OCI-LY7 (cell line): ENCODE results near the gene EXOC4. TPM values are rescaled to one million over a fixed set of nuclear protein-coding genes. Genes with fewer than 3 reads are reported as not detected.

ENCODE experiments used
- BruUV-seq: library from RNA; stranded (reverse); fragments of 400-500 nt; replicated peaks from 2 replicates; lab custom pipeline; 2021; lab: Mats Ljungman, UMichigan
- CTCF ChIA-PET: fragments of 300-600 bp; sonication (Branson Sonifier 250); formaldehyde crosslinking; loops from one replicate; lab custom pipeline; 2022; ENCODE audit warnings: antibody characterized with exemption; ENCODE audit not compliant: unreplicated experiment; lab: Charles Lee
- POLR2A ChIA-PET: fragments of 300-600 bp; sonication (Branson Sonifier 250); formaldehyde crosslinking; loops from one replicate; lab custom pipeline; 2022; ENCODE audit warnings: antibody characterized with exemption; lab: Charles Lee
- DNase-seq: peaks from one replicate; pipeline ENCODE4 v3.0.0-alpha.2; 2015; ENCODE audit warnings: low spot score
- H2AFZ ChIP-seq: fragments of 200-600 bp; sonication (generic), shearing (Covaris generic); 2 replicates; pipeline ENCODE4 v1.6.1; 2014; ENCODE audit warnings: mild to moderate bottlenecking, antibody characterized with exemption, low read length, moderate library complexity
- H3K27ac ChIP-seq: fragments of 200-600 bp; sonication (generic); 2 replicates; pipeline ENCODE4 v1.5.1; 2014; ENCODE audit warnings: mixed run types, low read depth, mild to moderate bottlenecking, moderate library complexity, low read length, inconsistent platforms; ENCODE audit not compliant: poor library complexity, severe bottlenecking
- H3K36me3 ChIP-seq: fragments of 200-600 bp; sonication (generic); 2 replicates; pipeline ENCODE4 v1.6.1; 2014; ENCODE audit warnings: mild to moderate bottlenecking, antibody characterized with exemption, low read length, moderate library complexity, mixed read lengths; ENCODE audit not compliant: insufficient read depth
- H3K4me1 ChIP-seq: fragments of 200-600 bp; sonication (generic); 2 replicates; pipeline ENCODE4 v1.5.1; 2014; ENCODE audit warnings: mild to moderate bottlenecking, low read length; ENCODE audit not compliant: insufficient read depth, poor library complexity, severe bottlenecking
- H3K4me2 ChIP-seq: fragments of 200-600 bp; sonication (generic); 2 replicates; pipeline ENCODE4 v1.6.1; 2014; ENCODE audit warnings: mild to moderate bottlenecking, low read length
- H3K4me3 ChIP-seq: fragments of 200-600 bp; sonication (generic); 2 replicates; pipeline ENCODE4 v1.5.1; 2014; ENCODE audit warnings: mild to moderate bottlenecking, low read depth, low read length; ENCODE audit not compliant: poor library complexity, severe bottlenecking
- H3K79me2 ChIP-seq: fragments of 200-600 bp; sonication (generic); 2 replicates; pipeline ENCODE4 v1.6.1; 2016; ENCODE audit warnings: low read depth, mild to moderate bottlenecking, low read length, moderate library complexity, mixed read lengths; ENCODE audit not compliant: insufficient read depth
- H3K9me2 ChIP-seq: fragments of 200-600 bp; sonication (generic); 2 replicates; pipeline ENCODE4 v1.6.1; 2016; ENCODE audit warnings: mild to moderate bottlenecking, low read length, mixed read lengths; ENCODE audit not compliant: insufficient read depth
- H3K9me3 ChIP-seq: fragments of 200-600 bp; sonication (generic); 2 replicates; pipeline ENCODE4 v1.6.1; 2014; ENCODE audit warnings: mild to moderate bottlenecking, mixed run types, low read length, mixed read lengths
- H4K20me1 ChIP-seq: fragments of 200-600 bp; sonication (generic); 2 replicates; pipeline ENCODE4 v1.6.1; 2014; ENCODE audit warnings: mild to moderate bottlenecking, antibody characterized with exemption, low read length, moderate library complexity, mixed read lengths; ENCODE audit not compliant: insufficient read depth
- EZH2phosphoT487 ChIP-seq: fragments of 200-600 bp; sonication (generic); IDR thresholded peaks from 2 replicates; pipeline ENCODE4 v1.6.1; 2018; ENCODE audit warnings: low read depth, borderline replicate concordance, mild to moderate bottlenecking, mixed run types, antibody characterized with exemption, low read length, moderate library complexity, mixed read lengths
- intact Hi-C: fragments of 100-400 bp; cut with micrococcal nuclease; formaldehyde crosslinking; loops from one replicate; pipeline ENCODE4 v1.10.0; 2022; ENCODE audit not compliant: unreplicated experiment
- total RNA-seq, 2 experiments: library from RNA; depleted of rRNA in 1 of 2; stranded (reverse); fragments of >200 nt in 1 of 2; shearing (Covaris generic) in 1 of 2; gene quantifications; 2 replicates each; pipeline ENCODE4 v1.2.3, GENCODE V29; 2014 to 2022
- TF ChIP-seq, protein P1 (sequence below): fragments of 200-600 bp; sonication (generic); conservative IDR thresholded peaks from 2 replicates; pipeline ENCODE4 v1.5.1; 2014; ENCODE audit warnings: mild to moderate bottlenecking, antibody characterized with exemption, low read length, moderate library complexity, mixed read lengths

EXOC4 gene
- total RNA-seq, 2 experiments from 2014 or later: 75.1 to 93.2 TPM

GRCh38 chr7:133812877-133813276 is 560.0 kb downstream of the EXOC4 start:
- H4K20me1 ChIP-seq: no peaks in the 10 kb centered on the region
- H3K9me2 ChIP-seq: no peaks in the 10 kb centered on the region
- no peaks in the 10 kb centered on the region for H3K36me3 ChIP-seq
- no peak overlapping the region for H3K27ac ChIP-seq
- H3K4me1 ChIP-seq: no peaks in the 10 kb centered on the region
- no peak overlapping the region for H3K4me2 ChIP-seq
- intact Hi-C loops: no loop called here
- no peaks in the 10 kb centered on the region for H3K9me3 ChIP-seq
- no peaks in the 10 kb centered on the region for H3K79me2 ChIP-seq
- TF ChIP-seq EZH2phosphoT487: no peak
- no peak for DNase-seq
- no peak overlapping the region for H2AFZ ChIP-seq
- POLR2A ChIA-PET: no interaction called here
- no TSS peak for BruUV-seq
- CTCF ChIA-PET: no interaction called here
- no peak overlapping the region for H3K4me3 ChIP-seq

DNA sequence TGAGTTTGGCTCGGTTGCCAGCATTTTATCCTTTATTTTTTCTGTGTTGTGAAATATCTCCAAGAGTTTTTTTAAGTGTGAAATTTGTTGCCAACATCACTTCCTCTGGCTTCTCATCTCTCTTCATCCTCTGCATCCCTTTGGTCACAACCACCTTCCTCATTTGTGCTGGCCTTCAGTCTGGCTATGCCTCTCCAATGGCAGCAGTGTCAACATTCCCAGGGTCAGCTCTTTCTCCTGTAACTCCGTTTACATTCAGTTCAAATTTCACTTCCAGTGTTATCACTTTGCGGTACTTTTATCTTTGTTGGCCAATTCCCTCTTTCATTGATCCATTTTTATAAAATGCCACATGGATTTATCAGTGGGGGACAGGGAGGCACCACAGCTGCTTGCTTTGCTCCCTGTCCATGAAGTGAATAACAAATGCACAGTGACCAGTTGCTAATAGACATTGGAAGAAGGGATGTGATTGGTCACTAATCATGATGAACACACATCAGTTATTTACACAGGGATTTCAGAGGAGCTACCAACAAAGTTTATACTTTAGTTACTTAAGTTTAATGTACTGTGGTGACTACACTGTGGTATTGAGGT is 562.8 kb downstream of the EXOC4 start:
- BruUV-seq: no TSS peak
- H4K20me1 ChIP-seq: no peaks in the 10 kb centered on the region
- intact Hi-C loops: no loop called here
- no peak overlapping the region for H3K4me3 ChIP-seq
- no peak for DNase-seq
- no peaks in the 10 kb centered on the region for H3K36me3 ChIP-seq
- H3K4me2 ChIP-seq: no peak overlapping the region
- POLR2A ChIA-PET: no interaction called here
- CTCF ChIA-PET: no interaction called here
- TF ChIP-seq, protein P1, sequence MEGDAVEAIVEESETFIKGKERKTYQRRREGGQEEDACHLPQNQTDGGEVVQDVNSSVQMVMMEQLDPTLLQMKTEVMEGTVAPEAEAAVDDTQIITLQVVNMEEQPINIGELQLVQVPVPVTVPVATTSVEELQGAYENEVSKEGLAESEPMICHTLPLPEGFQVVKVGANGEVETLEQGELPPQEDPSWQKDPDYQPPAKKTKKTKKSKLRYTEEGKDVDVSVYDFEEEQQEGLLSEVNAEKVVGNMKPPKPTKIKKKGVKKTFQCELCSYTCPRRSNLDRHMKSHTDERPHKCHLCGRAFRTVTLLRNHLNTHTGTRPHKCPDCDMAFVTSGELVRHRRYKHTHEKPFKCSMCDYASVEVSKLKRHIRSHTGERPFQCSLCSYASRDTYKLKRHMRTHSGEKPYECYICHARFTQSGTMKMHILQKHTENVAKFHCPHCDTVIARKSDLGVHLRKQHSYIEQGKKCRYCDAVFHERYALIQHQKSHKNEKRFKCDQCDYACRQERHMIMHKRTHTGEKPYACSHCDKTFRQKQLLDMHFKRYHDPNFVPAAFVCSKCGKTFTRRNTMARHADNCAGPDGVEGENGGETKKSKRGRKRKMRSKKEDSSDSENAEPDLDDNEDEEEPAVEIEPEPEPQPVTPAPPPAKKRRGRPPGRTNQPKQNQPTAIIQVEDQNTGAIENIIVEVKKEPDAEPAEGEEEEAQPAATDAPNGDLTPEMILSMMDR: no peak
- no peak overlapping the region for H3K27ac ChIP-seq
- H3K9me3 ChIP-seq: no peaks in the 10 kb centered on the region
- H3K9me2 ChIP-seq: no peaks in the 10 kb centered on the region
- no peaks in the 10 kb centered on the region for H3K79me2 ChIP-seq
- no peak overlapping the region for H2AFZ ChIP-seq
- no peaks in the 10 kb centered on the region for H3K4me1 ChIP-seq

GRCh38 chr7:133819695-133820094 is 566.8 kb downstream of the EXOC4 start:
- Histone ChIP-seq H3K79me2 (no peaks in the 10 kb centered on the region), H3K27ac (no peak overlapping the region), H3K4me2 (no peak overlapping the region), H3K9me3 (no peaks in the 10 kb centered on the region), H2AFZ (no peak overlapping the region), H4K20me1 (no peaks in the 10 kb centered on the region), H3K36me3 (no peaks in the 10 kb centered on the region), H3K9me2 (no peaks in the 10 kb centered on the region), H3K4me1 (no peaks in the 10 kb centered on the region), H3K4me3 (no peak overlapping the region)
- TSS peak; percentile 39 for BruUV-seq
- DNase-seq: no peak
- TF ChIP-seq EZH2phosphoT487: no peak
- TF ChIP-seq, protein P1: no peak
- intact Hi-C loops: no loop called here
- ChIA-PET CTCF (no interaction called here), POLR2A (interaction anchor here (0.7 kb wide), 1 partner anchor 91 kb away, joined by 7 read pairs; no protein-coding TSS in a partner anchor)
